GM21447 (cell line): ENCODE measurements around the gene TMPRSS7.

Source experiments
- ATAC-seq: cut with Tn5 transposase; IDR thresholded peaks from one replicate; pipeline ENCODE4 v1.9.1; 2021; ENCODE audit not compliant: unreplicated experiment

TMPRSS7 gene

GRCh38 chr3:112126511-112126911 lies 92.0 kb downstream of the TMPRSS7 start:
- no peak for ATAC-seq

GRCh38 chr3:112127522-112128494 lies 93.3 kb downstream of the TMPRSS7 start:
- ATAC-seq = no peak

GRCh38 chr3:112128843-112129727 lies 94.5 kb downstream of the TMPRSS7 start:
- peak; percentile 41 for ATAC-seq

GRCh38 chr3:112129925-112130637 lies 95.5 kb downstream of the TMPRSS7 start:
- no peak for ATAC-seq

GRCh38 chr3:112130638-112130993 lies 96.1 kb downstream of the TMPRSS7 start:
- no peak for ATAC-seq
